Measurements from ENCODE around the gene LZTS3. TPM values are rescaled to one million over a fixed set of nuclear protein-coding genes. Genes with fewer than 3 reads are reported as not detected.

Gene LZTS3
- polyA plus RNA-seq, 1 of the 3 experiments (the other 2 are of a cell fraction): 11.9 TPM

- POLR2A ChIA-PET: no interaction called here
- TF ChIP-seq CTCF (IDR thresholded peaks at IDR 0.05) (no peak), GABPA (IDR thresholded peaks at IDR 0.05; ENCODE audit: low read depth) (no peak)
- H3K9me3 ChIP-seq: no peaks in the 10 kb centered on the region
- H3K27me3 ChIP-seq (ENCODE audit: insufficient read depth): no peaks in the 10 kb centered on the region
- no peaks in the 10 kb centered on the region for H4K20me1 ChIP-seq (ENCODE audit: insufficient read depth)
- H3K9me2 ChIP-seq: no peaks in the 10 kb centered on the region
- H3K79me2 ChIP-seq (ENCODE audit: insufficient read depth): no peaks in the 10 kb centered on the region
- 81% methylated on average over 4 of the region's 4 CpGs for WGBS (ENCODE audit: low lambda C conversion rate)
- H3K4me1 ChIP-seq (ENCODE audit: control insufficient read depth in 1 of 2, insufficient read depth in 2 of 2, low read depth in 1 of 2, low read length in 1 of 2): no peaks in the 10 kb centered on the region
- DNase-seq: no peak
- H3K9ac ChIP-seq: no peak overlapping the region
- no peak overlapping the region for H3K4me2 ChIP-seq
- H3K4me3 ChIP-seq (ENCODE audit: low read depth in 2 of 2, low read length in 1 of 2): no peak overlapping the region
- peaks cover 12% of the 10 kb centered on the region for H3F3A ChIP-seq (replicated peaks; ENCODE audit: insufficient read depth)
- H3K36me3 ChIP-seq (replicated peaks in 1 of 2; ENCODE audit: control insufficient read depth in 1 of 2, insufficient read depth in 2 of 2, low read length in 1 of 2): no peaks in the 10 kb centered on the region
- CTCF ChIA-PET: no interaction called here
- no peak overlapping the region for H2AFZ ChIP-seq (ENCODE audit: low read depth)
- H3K27ac ChIP-seq (ENCODE audit: low read depth in 2 of 2, low read length in 1 of 2): no peak overlapping the region
These were observed 7.0 kb upstream of the LZTS3 start for GRCh38 chr20:3180319-3180718.

- no peaks in the 10 kb centered on the region for H3K79me2 ChIP-seq (ENCODE audit: insufficient read depth)
- no peak overlapping the region for H3K9ac ChIP-seq
- peaks cover 6% of the 10 kb centered on the region for H3F3A ChIP-seq (replicated peaks; ENCODE audit: insufficient read depth)
- no peaks in the 10 kb centered on the region for H3K27me3 ChIP-seq (ENCODE audit: insufficient read depth)
- no peaks in the 10 kb centered on the region for H3K36me3 ChIP-seq (replicated peaks in 1 of 2; ENCODE audit: control insufficient read depth in 1 of 2, insufficient read depth in 2 of 2, low read length in 1 of 2)
- H2AFZ ChIP-seq (ENCODE audit: low read depth): no peak overlapping the region
- no peak overlapping the region for H3K4me2 ChIP-seq
- peaks cover 0 to 4% of the 10 kb centered on the region in 2 experiments; a peak in 2 of 4 replicates for H3K4me1 ChIP-seq (ENCODE audit: control insufficient read depth in 1 of 2, insufficient read depth in 2 of 2, low read depth in 1 of 2, low read length in 1 of 2)
- ChIA-PET POLR2A (no interaction called here), CTCF (interaction anchor here (0.8 kb wide), 1 partner anchor 41 kb away, joined by 3 read pairs; no protein-coding TSS in a partner anchor)
- no peaks in the 10 kb centered on the region for H3K9me3 ChIP-seq
- TF ChIP-seq SMC3 (IDR thresholded peaks at IDR 0.05; ENCODE audit: low read depth, low read length) (no peak), ZBTB33 (IDR thresholded peaks at IDR 0.05; ENCODE audit: borderline replicate concordance, low read depth) (no peak), MAX (IDR thresholded peaks at IDR 0.05; ENCODE audit: low read depth) (no peak), USF1 (IDR thresholded peaks at IDR 0.05; ENCODE audit: borderline replicate concordance, low read depth) (no peak), RFX5 (IDR thresholded peaks at IDR 0.05; ENCODE audit: low read length) (no peak), PBX3 (IDR thresholded peaks at IDR 0.05) (no peak), GATA2 (CRISPR knock-in tag; IDR thresholded peaks at IDR 0.05) (no peak), EP300 (IDR thresholded peaks at IDR 0.05; ENCODE audit: borderline replicate concordance in 1 of 2, low read depth in 1 of 2, low read length in 1 of 2) (no peak), MEF2A (IDR thresholded peaks at IDR 0.05; ENCODE audit: borderline replicate concordance, low read depth) (no peak), SIN3A (IDR thresholded peaks at IDR 0.05; ENCODE audit: borderline replicate concordance, low read depth, low read length) (no peak), FOXJ3 (CRISPR knock-in tag; IDR thresholded peaks at IDR 0.05) (no peak), YY1 (IDR thresholded peaks at IDR 0.05; ENCODE audit: low read depth) (no peak), POLR2AphosphoS5 (IDR thresholded peaks at IDR 0.05; ENCODE audit: low read depth, low read length) (no peak), FOXM1 (IDR thresholded peaks at IDR 0.05; ENCODE audit: low read depth) (no peak), NFIC (IDR thresholded peaks at IDR 0.05; ENCODE audit: borderline replicate concordance) (no peak), USF2 (IDR thresholded peaks at IDR 0.05; ENCODE audit: borderline replicate concordance, low read depth, low read length) (no peak), NRF1 (IDR thresholded peaks at IDR 0.05; ENCODE audit: low read depth, low read length) (no peak), MXI1 (IDR thresholded peaks at IDR 0.05; ENCODE audit: low read depth, low read length) (no peak), TEAD4 (IDR thresholded peaks at IDR 0.05; ENCODE audit: borderline replicate concordance, insufficient read depth) (no peak), GABPA (IDR thresholded peaks at IDR 0.05; ENCODE audit: low read depth) (no peak)
- 88% methylated on average over 8 of the region's 8 CpGs for WGBS (ENCODE audit: low lambda C conversion rate)
- H3K9me2 ChIP-seq: no peaks in the 10 kb centered on the region
- H3K27ac ChIP-seq (ENCODE audit: low read depth in 2 of 2, low read length in 1 of 2): no peak overlapping the region
- no peak overlapping the region for H3K4me3 ChIP-seq (ENCODE audit: low read depth in 2 of 2, low read length in 1 of 2)
- no peak for DNase-seq
- H4K20me1 ChIP-seq (ENCODE audit: insufficient read depth): no peaks in the 10 kb centered on the region
These were observed 4.6 kb upstream of the LZTS3 start for GRCh38 chr20:3177746-3178485.

Data from SK-N-SH (cell line).